Lower lobe of right lung (tissue), 2 donors: ENCODE data around the gene LPP. TPM values are rescaled to one million over a fixed set of nuclear protein-coding genes. Genes with fewer than 3 reads are reported as not detected.

Experiments
- ATAC-seq, 2 donors: fragments of 200-7000 bp; cut with Tn5 transposase; one replicate each; pipeline ENCODE4 v1.9.1; 2020 to 2022; ENCODE audit warnings: mild to moderate bottlenecking in 2 of 2, moderate library complexity in 2 of 2
- DNase-seq: peaks from one replicate; pipeline ENCODE4 v3.0.0-alpha.2; 2020
- H3K27ac ChIP-seq: fragments of 200-600 bp; one replicate; pipeline ENCODE4 v1.8.0; 2022
- H3K27me3 ChIP-seq: fragments of 200-600 bp; one replicate; pipeline ENCODE4 v1.8.0; 2022; ENCODE audit warnings: low read depth
- H3K36me3 ChIP-seq: fragments of 200-600 bp; one replicate; pipeline ENCODE4 v1.8.0; 2022; ENCODE audit warnings: mild to moderate bottlenecking
- H3K4me1 ChIP-seq: fragments of 200-600 bp; one replicate; pipeline ENCODE4 v1.8.0; 2022
- H3K4me3 ChIP-seq: fragments of 200-600 bp; one replicate; pipeline ENCODE4 v1.8.0; 2022; ENCODE audit warnings: mild to moderate bottlenecking
- H3K9me3 ChIP-seq: fragments of 200-600 bp; one replicate; pipeline ENCODE4 v1.8.0; 2022
- CTCF ChIP-seq: fragments of 200-600 bp; IDR thresholded peaks from one replicate; pipeline ENCODE4 v1.8.0; 2022; ENCODE audit warnings: antibody characterized with exemption, mild to moderate bottlenecking
- intact Hi-C: fragments of 100-400 bp; cut with DNase I; formaldehyde crosslinking; loops from one replicate; pipeline ENCODE4 v1.11.0; 2022
- total RNA-seq: library from RNA; stranded (reverse); fragmentation: NEBNext Ultra II Directional; extraction: Animal tissue kit (Norgen Biotek cat#: 25700); gene quantifications from one replicate; pipeline ENCODE4 v1.2.1, GENCODE V29; 2021
- donor health status: DM: no; HTN: yes; CAD: no; lungs with severe emphysema.

The LPP gene
- total RNA-seq, 1 donor from 2014 or later: 180 TPM

GRCh38 chr3:188764609-188765008 lies 610.7 kb downstream of the LPP start:
- Histone ChIP-seq H3K27ac (no peak overlapping the region), H3K9me3 (no peaks in the 10 kb centered on the region), H3K36me3 (no peaks in the 10 kb centered on the region), H3K4me3 (no peak overlapping the region), H3K4me1 (no peaks in the 10 kb centered on the region), H3K27me3 (no peaks in the 10 kb centered on the region)
- DNase-seq: no peak
- intact Hi-C loops: no loop called here
- no peak for TF ChIP-seq CTCF
- ATAC-seq: peak in 1 of 2 donors; percentile 33

GRCh38 chr3:188769831-188770230 lies 615.9 kb downstream of the LPP start:
- Histone ChIP-seq H3K9me3 (no peaks in the 10 kb centered on the region), H3K27me3 (no peaks in the 10 kb centered on the region), H3K4me3 (no peak overlapping the region), H3K36me3 (no peaks in the 10 kb centered on the region), H3K4me1 (peaks cover 17% of the 10 kb centered on the region), H3K27ac (no peak overlapping the region)
- intact Hi-C loops: no loop called here
- TF ChIP-seq CTCF: no peak
- DNase-seq (no peak), ATAC-seq (no peak)

GRCh38 chr3:188772886-188773285 lies 618.9 kb downstream of the LPP start:
- H3K27ac ChIP-seq: no peak overlapping the region
- ATAC-seq (peak; percentile 87 to 95), DNase-seq (no peak)
- H3K36me3 ChIP-seq: no peaks in the 10 kb centered on the region
- no peaks in the 10 kb centered on the region for H3K9me3 ChIP-seq
- H3K4me3 ChIP-seq: no peak overlapping the region
- intact Hi-C loops: no loop called here
- TF ChIP-seq CTCF: no peak
- peaks cover 17% of the 10 kb centered on the region for H3K4me1 ChIP-seq
- H3K27me3 ChIP-seq: no peaks in the 10 kb centered on the region

GRCh38 chr3:188775412-188775811 lies 621.5 kb downstream of the LPP start:
- Histone ChIP-seq H3K36me3 (no peaks in the 10 kb centered on the region), H3K4me3 (no peak overlapping the region), H3K9me3 (no peaks in the 10 kb centered on the region), H3K27ac (no peak overlapping the region), H3K27me3 (no peaks in the 10 kb centered on the region), H3K4me1 (peaks cover 29% of the 10 kb centered on the region)
- TF ChIP-seq CTCF: no peak
- DNase-seq: no peak
- intact Hi-C loops: no loop called here
- ATAC-seq: no peak

GRCh38 chr3:188776447-188776846 lies 622.5 kb downstream of the LPP start:
- Histone ChIP-seq H3K36me3 (no peaks in the 10 kb centered on the region), H3K27me3 (no peaks in the 10 kb centered on the region), H3K27ac (no peak overlapping the region), H3K9me3 (no peaks in the 10 kb centered on the region), H3K4me1 (peaks cover 39% of the 10 kb centered on the region), H3K4me3 (no peak overlapping the region)
- TF ChIP-seq CTCF: no peak
- no peak for ATAC-seq
- intact Hi-C loops: no loop called here
- no peak for DNase-seq
